Naive thymus-derived CD8-positive, alpha-beta T cell (primary cell): ENCODE measurements around the gene LPO. TPM values are rescaled to one million over a fixed set of nuclear protein-coding genes. Genes with fewer than 3 reads are reported as not detected.

ENCODE experiments used
- ATAC-seq, 2 donors: fragments of 150-1000 bp; cut with Tn5 transposase in 1 of 2; sonication (Bioruptor Pico), chemical (Tn5 transposase) in 1 of 2; 1 replicate in 1 of 2; 2 replicates in 1 of 2; pipeline ENCODE4 v1.10.0; 2021; ENCODE audit warnings: mild to moderate bottlenecking in 2 of 2, moderate library complexity in 2 of 2
- POLR2A ChIA-PET: fragments of 350-600 bp; sonication (Branson Sonifier 250); formaldehyde crosslinking; loops from one replicate; lab custom pipeline; 2021; ENCODE audit warnings: antibody characterized with exemption; lab: Charles Lee
- DNase-seq, 10 donors: peaks; one replicate each; pipeline versions ENCODE4 v3.0.0 to v3.0.0-alpha.2; 2020 to 2022
- H3K27ac Mint-ChIP-seq, 10 donors: one replicate each; pipeline ENCODE4 v1.8.0; 2020 to 2022; ENCODE audit warnings: mild to moderate bottlenecking in 10 of 10, mixed read lengths in 10 of 10, moderate library complexity in 4 of 10, inconsistent platforms in 1 of 10
- H3K27me3 Mint-ChIP-seq, 5 donors: one replicate each; pipeline ENCODE4 v1.8.0; 2021 to 2022; ENCODE audit warnings: mixed read lengths in 5 of 5
- H3K36me3 Mint-ChIP-seq, 3 donors: one replicate each; pipeline ENCODE4 v1.8.0; 2020 to 2022; ENCODE audit warnings: mixed read lengths in 3 of 3, mild to moderate bottlenecking in 2 of 3, inconsistent platforms in 1 of 3
- H3K4me1 Mint-ChIP-seq, 4 donors: one replicate each; pipeline ENCODE4 v1.8.0; 2021 to 2022; ENCODE audit warnings: mixed read lengths in 4 of 4
- H3K4me3 Mint-ChIP-seq, 10 donors: one replicate each; pipeline ENCODE4 v1.8.0; 2020 to 2022; ENCODE audit warnings: mild to moderate bottlenecking in 10 of 10, mixed read lengths in 10 of 10, moderate library complexity in 6 of 10, inconsistent platforms in 1 of 10
- H3K9me3 Mint-ChIP-seq, 9 donors: one replicate each; pipeline ENCODE4 v1.8.0; 2020 to 2022; ENCODE audit warnings: mixed read lengths in 9 of 9, mild to moderate bottlenecking in 3 of 9, inconsistent platforms in 1 of 9, moderate library complexity in 1 of 9
- polyA plus RNA-seq, 3 donors: library from polyadenylated mRNA; unstranded; fragments of 300-500 nt; fragmentation: Illumina TruSeq; gene quantifications; one replicate each; pipeline ENCODE4 v1.2.3, GENCODE V29; 2021
- total RNA-seq, 8 experiments: library from RNA in 2 of 8; stranded (reverse) in 2 of 8; gene quantifications; one replicate each; pipeline ENCODE4 v1.2.3 and lab custom pipeline; 2021 to 2026

Gene LPO
- total RNA-seq (not detected), polyA plus RNA-seq (not detected), total RNA-seq (lab: John Stamatoyannopoulos, UW) (0 to 0.17 (median 0.04) reads per million in 6 experiments)

DNA sequence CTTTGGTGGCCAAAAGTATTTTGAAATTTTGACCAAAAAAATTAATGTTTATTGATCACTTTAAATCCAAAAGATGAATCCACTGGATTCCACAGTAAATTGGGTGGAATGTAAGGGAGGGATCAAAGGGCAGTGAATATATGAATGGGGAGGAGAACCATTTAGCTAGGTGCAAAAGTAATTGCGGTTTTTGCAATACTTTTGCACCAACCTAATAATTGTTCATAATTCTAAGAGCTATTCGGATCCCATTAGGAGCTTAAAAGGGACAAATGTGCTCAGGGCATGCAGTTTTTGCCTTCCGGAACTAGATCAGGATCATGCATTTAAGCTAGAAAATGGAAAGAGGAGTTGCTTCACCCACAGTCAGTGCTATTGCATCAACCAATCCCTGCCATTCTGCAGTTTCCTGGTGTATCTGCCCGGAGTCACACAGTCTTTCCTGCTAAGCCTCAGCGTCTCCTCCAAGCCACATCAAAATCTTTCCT, at the start of gene LPO:
Gene LPO, plus strand, starts transcription at position 438 of the 488 bp plus-strand sequence. CDS start 4,396 bp downstream, outside the sequence.
- H3K9me3 Mint-ChIP-seq = no peaks in the 10 kb centered on the region
- POLR2A ChIA-PET = no interaction called here
- ATAC-seq = no peak
- peaks cover 11 to 67% (median 40%) of the 10 kb centered on the region in 5 donors for H3K27me3 Mint-ChIP-seq
- H3K4me3 Mint-ChIP-seq = no peak within 1 kb of the TSS
- no peak for DNase-seq
- no peak within 1 kb of the TSS for H3K27ac Mint-ChIP-seq
- H3K4me1 Mint-ChIP-seq = peaks cover 0 to 3% (median 0%) of the 10 kb centered on the region in 4 donors
- H3K36me3 Mint-ChIP-seq = no peaks in the 10 kb centered on the region

- peaks cover 5 to 32% (median 19%) of the 10 kb centered on the region in 5 donors for H3K27me3 Mint-ChIP-seq
- H3K4me3 Mint-ChIP-seq = no peak overlapping the region
- DNase-seq = no peak
- peak overlapping the region in 1 of 10 donors; percentile 33 for H3K27ac Mint-ChIP-seq
- ATAC-seq = no peak
- no peaks in the 10 kb centered on the region for H3K9me3 Mint-ChIP-seq
- peaks cover 3 to 6% (median 6%) of the 10 kb centered on the region in 4 donors for H3K4me1 Mint-ChIP-seq
- POLR2A ChIA-PET = interaction anchor here (0.5 kb wide), 1 partner anchor 335 kb away, joined by 7 read pairs; no protein-coding TSS in a partner anchor
- no peaks in the 10 kb centered on the region for H3K36me3 Mint-ChIP-seq
These were observed 48.8 kb upstream of the LPO start for GRCh38 chr17:58189436-58190146.

- H3K36me3 Mint-ChIP-seq = no peaks in the 10 kb centered on the region
- no peak overlapping the region for H3K4me3 Mint-ChIP-seq
- no peak for ATAC-seq
- peaks cover 5 to 34% (median 19%) of the 10 kb centered on the region in 5 donors for H3K27me3 Mint-ChIP-seq
- H3K27ac Mint-ChIP-seq = no peak overlapping the region
- H3K9me3 Mint-ChIP-seq = no peaks in the 10 kb centered on the region
- H3K4me1 Mint-ChIP-seq = peaks cover 0 to 2% (median under 1%) of the 10 kb centered on the region in 4 donors
- POLR2A ChIA-PET = no interaction called here
- no peak for DNase-seq
These were observed 47.0 kb upstream of the LPO start for GRCh38 chr17:58191241-58191896.

DNA sequence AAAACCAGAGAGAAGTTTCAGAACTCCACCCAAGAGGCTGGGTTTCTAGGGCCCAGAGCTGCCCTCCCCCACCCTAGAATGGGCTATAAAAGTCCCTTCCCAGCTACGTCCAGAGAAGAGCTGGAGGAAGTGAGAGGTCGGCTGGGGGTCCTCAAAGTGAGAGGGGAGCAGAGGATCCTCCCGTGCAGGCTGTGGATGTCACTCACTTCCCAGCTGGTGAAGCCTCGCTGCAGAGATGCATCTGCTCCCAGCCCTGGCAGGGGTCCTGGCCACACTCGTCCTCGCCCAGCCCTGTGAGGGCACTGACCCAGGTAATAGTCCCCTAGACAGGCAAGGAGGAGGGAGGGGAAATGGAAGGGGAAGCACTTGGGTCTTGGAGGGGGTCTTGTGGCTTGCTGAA, 45.8 kb upstream of the LPO start, which contains the start of gene EPX:
Gene EPX, plus strand, starts transcription at position 115 of the 400 bp plus-strand sequence. Its CDS starts 121 bp downstream, at position 236.
- H3K36me3 Mint-ChIP-seq = no peaks in the 10 kb centered on the region
- ATAC-seq = no peak
- peaks cover 4 to 37% (median 31%) of the 10 kb centered on the region in 5 donors for H3K27me3 Mint-ChIP-seq

DNA sequence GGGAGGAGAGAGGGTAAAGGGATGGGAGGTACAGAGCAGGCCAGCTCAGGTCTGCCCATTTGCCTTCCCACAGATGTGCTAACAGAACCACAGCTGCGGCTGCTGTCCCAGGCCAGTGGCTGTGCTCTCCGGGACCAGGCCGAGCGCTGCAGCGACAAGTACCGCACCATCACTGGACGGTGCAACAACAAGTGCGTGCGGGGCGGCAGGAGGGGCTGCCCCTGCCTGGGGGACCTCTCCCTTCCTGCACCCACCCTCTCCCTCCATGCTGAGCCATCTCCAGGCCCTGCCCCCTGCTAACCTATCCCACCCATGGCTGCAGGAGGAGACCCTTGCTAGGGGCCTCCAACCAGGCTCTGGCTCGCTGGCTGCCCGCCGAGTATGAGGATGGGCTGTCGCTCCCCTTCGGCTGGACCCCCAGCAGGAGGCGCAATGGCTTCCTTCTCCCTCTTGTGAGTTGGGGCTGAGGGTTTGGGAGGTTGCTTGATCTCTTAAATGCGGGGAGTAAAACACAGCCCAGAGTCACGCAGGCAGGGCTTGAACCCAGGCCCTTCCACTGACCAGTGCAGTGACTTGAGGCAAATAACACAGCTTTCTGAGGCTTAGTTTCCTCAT, 44.6 kb upstream of the LPO start:
- Mint-ChIP-seq H3K27me3 (peaks cover 4 to 42% (median 29%) of the 10 kb centered on the region in 5 donors), H3K4me3 (no peak overlapping the region), H3K36me3 (no peaks in the 10 kb centered on the region), H3K27ac (no peak overlapping the region), H3K4me1 (peaks cover 0 to 2% (median under 1%) of the 10 kb centered on the region in 4 donors), H3K9me3 (no peaks in the 10 kb centered on the region)
- no peak for DNase-seq
- POLR2A ChIA-PET = no interaction called here
- ATAC-seq = no peak

More for the DNA sequence above, 45.8 kb upstream of the LPO start, which contains the start of gene EPX:
- POLR2A ChIA-PET = no interaction called here
- no peaks in the 10 kb centered on the region for H3K9me3 Mint-ChIP-seq
- H3K4me1 Mint-ChIP-seq = peaks cover 0 to 2% (median under 1%) of the 10 kb centered on the region in 4 donors
- peak within 1 kb of the TSS in 1 of 10 donors; percentile 59 for H3K27ac Mint-ChIP-seq
- DNase-seq = no peak
- no peak within 1 kb of the TSS for H3K4me3 Mint-ChIP-seq

DNA sequence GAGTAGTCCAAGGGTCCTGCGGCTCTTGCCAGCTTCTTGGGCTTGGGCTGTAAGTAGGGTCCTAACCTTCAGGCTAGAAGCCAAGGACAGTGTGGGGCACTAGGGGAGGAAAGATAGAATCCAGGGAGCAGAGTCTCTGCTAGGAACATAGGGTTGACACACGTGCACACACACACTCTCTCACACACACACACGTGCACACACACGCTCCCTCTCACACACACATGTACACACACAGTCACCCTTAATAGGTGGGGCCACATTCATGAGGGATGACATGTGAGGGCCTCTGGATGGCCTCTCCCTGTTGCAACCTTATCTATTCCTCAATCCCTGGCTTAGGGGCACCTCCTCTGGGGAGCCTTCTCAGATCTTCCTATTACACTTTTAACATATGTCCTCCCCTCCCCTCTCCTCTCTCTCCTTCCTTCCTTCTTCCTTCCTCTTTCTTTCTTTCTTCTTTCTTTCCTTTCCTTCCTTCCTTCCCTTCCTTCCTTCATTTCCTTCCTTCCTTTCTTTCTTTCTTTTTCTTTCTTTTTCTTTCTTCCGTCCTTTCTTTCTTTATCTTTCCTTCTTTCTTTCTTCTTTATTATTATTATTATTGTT, 42.8 kb upstream of the LPO start:
- ATAC-seq (no peak), DNase-seq (no peak)
- Mint-ChIP-seq H3K27ac (no peak overlapping the region), H3K4me3 (no peak overlapping the region), H3K4me1 (peaks cover 0 to 6% (median 5%) of the 10 kb centered on the region in 4 donors), H3K36me3 (no peaks in the 10 kb centered on the region), H3K9me3 (no peaks in the 10 kb centered on the region), H3K27me3 (peaks cover 2 to 38% (median 21%) of the 10 kb centered on the region in 5 donors)
- POLR2A ChIA-PET = no interaction called here

- ATAC-seq (no peak), DNase-seq (no peak)
- peaks cover 2 to 32% (median 17%) of the 10 kb centered on the region in 5 donors for H3K27me3 Mint-ChIP-seq
- no peaks in the 10 kb centered on the region for H3K9me3 Mint-ChIP-seq
- POLR2A ChIA-PET = no interaction called here
- H3K4me1 Mint-ChIP-seq = peaks cover 0 to 6% (median 4%) of the 10 kb centered on the region in 4 donors
- no peak overlapping the region for H3K4me3 Mint-ChIP-seq
- no peak overlapping the region for H3K27ac Mint-ChIP-seq
- H3K36me3 Mint-ChIP-seq = no peaks in the 10 kb centered on the region
These were observed 41.8 kb upstream of the LPO start for GRCh38 chr17:58196610-58197009.

GRCh38 chr17:58200024-58200633, 38.3 kb upstream of the LPO start:
- peaks cover 0 to 2% (median 0%) of the 10 kb centered on the region in 3 donors for H3K36me3 Mint-ChIP-seq
- peak; percentile 81 to 92 for ATAC-seq
- H3K27ac Mint-ChIP-seq = peak overlapping the region in 3 of 10 donors; percentile 16 to 57 (median 19)
- H3K27me3 Mint-ChIP-seq = peaks cover 0 to 29% (median 13%) of the 10 kb centered on the region in 5 donors
- peaks cover 0 to 6% (median 4%) of the 10 kb centered on the region in 4 donors for H3K4me1 Mint-ChIP-seq
- POLR2A ChIA-PET = no interaction called here
- peak; percentile 17 to 73 (median 40) for DNase-seq
- H3K9me3 Mint-ChIP-seq = no peaks in the 10 kb centered on the region
- no peak overlapping the region for H3K4me3 Mint-ChIP-seq

DNA sequence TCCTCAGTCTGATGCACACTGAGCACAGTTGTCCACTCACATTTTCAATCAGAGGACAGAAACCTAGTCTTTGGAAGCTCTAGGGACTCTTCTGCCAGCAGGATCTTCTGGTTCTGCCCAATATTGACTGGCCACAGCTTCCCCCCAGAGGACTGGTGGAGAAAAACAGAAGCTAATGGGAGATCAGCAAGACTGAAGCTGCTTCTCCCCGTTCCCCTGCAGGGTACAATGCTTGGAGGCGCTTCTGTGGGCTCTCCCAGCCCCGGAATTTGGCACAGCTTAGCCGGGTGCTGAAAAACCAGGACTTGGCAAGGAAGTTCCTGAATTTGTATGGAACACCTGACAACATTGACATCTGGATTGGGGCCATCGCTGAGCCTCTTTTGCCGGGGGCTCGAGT, 35.5 kb upstream of the LPO start:
- H3K4me3 Mint-ChIP-seq = no peak overlapping the region
- DNase-seq = no peak
- POLR2A ChIA-PET = no interaction called here
- peaks cover 0 to 13% (median 3%) of the 10 kb centered on the region in 3 donors for H3K36me3 Mint-ChIP-seq
- H3K27ac Mint-ChIP-seq = no peak overlapping the region
- peaks cover 0 to 6% (median 3%) of the 10 kb centered on the region in 4 donors for H3K4me1 Mint-ChIP-seq
- peaks cover 0 to 12% (median 4%) of the 10 kb centered on the region in 5 donors for H3K27me3 Mint-ChIP-seq
- no peak for ATAC-seq
- H3K9me3 Mint-ChIP-seq = no peaks in the 10 kb centered on the region

DNA sequence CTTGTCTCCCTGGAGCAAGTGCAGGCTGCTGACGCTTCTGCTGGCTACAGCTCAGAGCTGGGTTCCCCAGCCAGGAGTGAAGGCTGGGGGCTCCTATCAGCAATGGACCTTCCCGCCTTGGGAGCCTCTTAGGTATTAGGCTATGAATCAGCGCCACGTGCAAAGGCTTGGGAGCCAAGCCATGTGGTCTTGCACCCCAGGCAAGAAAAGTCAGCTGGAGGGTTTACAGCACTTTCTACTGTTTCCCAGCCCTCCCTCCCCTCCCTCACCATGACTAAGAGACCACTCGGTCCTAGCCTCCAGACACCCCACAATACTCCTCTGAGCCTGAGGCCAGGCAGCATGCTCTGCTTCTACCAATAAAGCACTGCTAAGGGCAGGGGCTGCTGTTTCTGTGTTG, 33.6 kb upstream of the LPO start:
- Mint-ChIP-seq H3K27me3 (peaks cover 0 to 3% (median 0%) of the 10 kb centered on the region in 5 donors), H3K27ac (peak overlapping the region in 1 of 10 donors; percentile 11), H3K36me3 (peaks cover 2 to 30% (median 7%) of the 10 kb centered on the region in 3 donors), H3K4me1 (peaks cover 0 to 5% (median 4%) of the 10 kb centered on the region in 4 donors), H3K4me3 (no peak overlapping the region), H3K9me3 (no peaks in the 10 kb centered on the region)
- no peak for ATAC-seq
- POLR2A ChIA-PET = no interaction called here
- DNase-seq = no peak

GRCh38 chr17:58205936-58206335, 32.4 kb upstream of the LPO start:
- H3K9me3 Mint-ChIP-seq = no peaks in the 10 kb centered on the region
- ATAC-seq (no peak), DNase-seq (no peak)
- peaks cover 0 to 1% (median 0%) of the 10 kb centered on the region in 4 donors for H3K4me1 Mint-ChIP-seq
- H3K27me3 Mint-ChIP-seq = no peaks in the 10 kb centered on the region
- H3K36me3 Mint-ChIP-seq = peaks cover 8 to 42% (median 10%) of the 10 kb centered on the region in 3 donors
- POLR2A ChIA-PET = interaction anchor here (0.6 kb wide), 2 partner anchors 25 to 233 kb away, joined by 3 to 4 read pairs; no protein-coding TSS in a partner anchor
- H3K4me3 Mint-ChIP-seq = no peak overlapping the region
- H3K27ac Mint-ChIP-seq = peak overlapping the region in 1 of 10 donors; percentile 46
